ENCODE results near the gene PTPRG. TPM values are rescaled to one million over a fixed set of nuclear protein-coding genes. Genes with fewer than 3 reads are reported as not detected.

PTPRG gene
- total and polyA plus RNA-seq, 2 experiments from 2014 or later, result 24.4 to 131 TPM

- no peak for TF ChIP-seq REST (IDR thresholded peaks at IDR 0.05; ENCODE audit: unreplicated experiment)
- no peak for TF ChIP-seq CREB1 (CRISPR knock-in tag; IDR thresholded peaks at IDR 0.05; ENCODE audit: low read depth)
- no peak for TF ChIP-seq ZNF331 (CRISPR knock-in tag; IDR thresholded peaks at IDR 0.05; ENCODE audit: low read depth)
- TF ChIP-seq JUNB (IDR thresholded peaks at IDR 0.05; ENCODE audit: unreplicated experiment), result no peak
Observed at GRCh38 chr3:61646851-61647525, 85.6 kb downstream of the PTPRG start (continued).

- Mint-ChIP-seq H3K27me3 (ENCODE audit: insufficient read depth, low read depth, poor library complexity) (peaks cover 7% of the 10 kb centered on the region), H3K9me3 (peaks cover 17% of the 10 kb centered on the region), H3K36me3 (ENCODE audit: low read depth) (peaks cover 53% of the 10 kb centered on the region), H3K27ac (no peak overlapping the region), H3K4me3 (no peak overlapping the region), H3K4me1 (peaks cover 28% of the 10 kb centered on the region)
- Histone ChIP-seq H3K27me3 (ENCODE audit: insufficient read depth) (no peaks in the 10 kb centered on the region), H3K36me3 (ENCODE audit: insufficient read depth) (no peaks in the 10 kb centered on the region; the same call in 1 of the 2 replicates), H3K9me2 (ENCODE audit: insufficient read depth) (no peaks in the 10 kb centered on the region), H4K20me1 (replicated peaks; ENCODE audit: insufficient read depth) (peaks cover 50% of the 10 kb centered on the region), H3K4me3 (no peak overlapping the region), H3K4me1 (ENCODE audit: insufficient read depth) (peaks cover 26% of the 10 kb centered on the region), H3K4me2 (peak overlapping the region; percentile 40; the same call in 1 of the 2 replicates), H2AFZ (no peak overlapping the region), H3K79me2 (replicated peaks; ENCODE audit: insufficient read depth) (peaks cover 100% of the 10 kb centered on the region), H3K27ac (ENCODE audit: low read depth) (peak overlapping the region; percentile 71), H3F3A (replicated peaks; ENCODE audit: low read depth) (no peaks in the 10 kb centered on the region)
- no peak; the same call in 2 of the 3 replicates for ATAC-seq
- DNase-seq (ENCODE audit: low spot score), result no peak
- no peak for TF ChIP-seq EZH2phosphoT487 (IDR thresholded peaks at IDR 0.05; ENCODE audit: unreplicated experiment)
Observed at GRCh38 chr3:61648481-61648880, 87.1 kb downstream of the PTPRG start.

- peaks cover 30% of the 10 kb centered on the region for H3K4me1 ChIP-seq (ENCODE audit: insufficient read depth)
- no peak overlapping the region for H2AFZ ChIP-seq
- H4K20me1 ChIP-seq (replicated peaks; ENCODE audit: insufficient read depth), result peaks cover 50% of the 10 kb centered on the region
- no peaks in the 10 kb centered on the region for H3K36me3 ChIP-seq (ENCODE audit: insufficient read depth)
- Mint-ChIP-seq H3K9me3 (peaks cover 11% of the 10 kb centered on the region; the same call in 2 of the 3 replicates), H3K27me3 (ENCODE audit: insufficient read depth, low read depth, poor library complexity) (peaks cover 9% of the 10 kb centered on the region), H3K4me1 (peaks cover 34% of the 10 kb centered on the region), H3K27ac (no peak overlapping the region), H3K36me3 (ENCODE audit: low read depth) (peaks cover 44% of the 10 kb centered on the region), H3K4me3 (no peak overlapping the region)
- DNase-seq (ENCODE audit: low spot score) (no peak), ATAC-seq (no peak)
- no peak overlapping the region for H3K4me2 ChIP-seq
- no peaks in the 10 kb centered on the region for H3K9me2 ChIP-seq (ENCODE audit: insufficient read depth)
- no peaks in the 10 kb centered on the region for H3K27me3 ChIP-seq (ENCODE audit: insufficient read depth)
- no peaks in the 10 kb centered on the region for H3F3A ChIP-seq (replicated peaks; ENCODE audit: low read depth)
- no peak overlapping the region for H3K27ac ChIP-seq (ENCODE audit: low read depth)
- no peak overlapping the region for H3K4me3 ChIP-seq
- H3K79me2 ChIP-seq (replicated peaks; ENCODE audit: insufficient read depth), result peaks cover 100% of the 10 kb centered on the region
- TF ChIP-seq EZH2 (IDR thresholded peaks at IDR 0.05; ENCODE audit: low read depth, unreplicated experiment), result no peak
- no peak for TF ChIP-seq STAT1 (IDR thresholded peaks at IDR 0.05; ENCODE audit: unreplicated experiment)
- no peak for TF ChIP-seq NANOG (IDR thresholded peaks at IDR 0.05; ENCODE audit: borderline replicate concordance)
- TF ChIP-seq EZH2phosphoT487 (IDR thresholded peaks at IDR 0.05; ENCODE audit: unreplicated experiment), result no peak
- no peak for TF ChIP-seq CTCF (conservative IDR thresholded peaks at IDR 0.05; ENCODE audit: low read depth in 2 of 2)
- no peak for TF ChIP-seq ETS1 (IDR thresholded peaks at IDR 0.05)
- TF ChIP-seq REST (IDR thresholded peaks at IDR 0.05; ENCODE audit: unreplicated experiment), result no peak
Observed at GRCh38 chr3:61649381-61650170, 88.2 kb downstream of the PTPRG start.

All from GM23338 (cell line).